Skeletal muscle satellite cell (primary cell): ENCODE results near the gene TEX22.

ENCODE experiments used
- H3K27me3 ChIP-seq: 2 replicates; pipeline ENCODE4 v1.7.0; 2013; ENCODE audit warnings: low read length; ENCODE audit not compliant: control insufficient read depth, insufficient read depth
- H3K36me3 ChIP-seq: 2 replicates; pipeline ENCODE4 v1.7.0; 2013; ENCODE audit warnings: mild to moderate bottlenecking, control low read depth, low read length; ENCODE audit not compliant: insufficient read depth
- H3K4me1 ChIP-seq: 2 replicates; pipeline ENCODE4 v1.7.0; 2013; ENCODE audit warnings: low read length; ENCODE audit not compliant: control insufficient read depth, insufficient read depth
- H3K4me2 ChIP-seq: 2 replicates; pipeline ENCODE4 v1.7.0; 2013; ENCODE audit warnings: mild to moderate bottlenecking, low read length
- H3K4me3 ChIP-seq: 2 replicates; pipeline ENCODE4 v1.7.0; 2013; ENCODE audit warnings: low read length
- H3K9ac ChIP-seq: 2 replicates; pipeline ENCODE4 v1.7.0; 2013; ENCODE audit warnings: mild to moderate bottlenecking, low read depth, low read length, moderate library complexity
- H3K9me3 ChIP-seq: replicated peaks from 2 replicates; pipeline ENCODE4 v1.7.0; 2013; ENCODE audit warnings: mild to moderate bottlenecking, control low read depth, low read length

Gene TEX22

DNA sequence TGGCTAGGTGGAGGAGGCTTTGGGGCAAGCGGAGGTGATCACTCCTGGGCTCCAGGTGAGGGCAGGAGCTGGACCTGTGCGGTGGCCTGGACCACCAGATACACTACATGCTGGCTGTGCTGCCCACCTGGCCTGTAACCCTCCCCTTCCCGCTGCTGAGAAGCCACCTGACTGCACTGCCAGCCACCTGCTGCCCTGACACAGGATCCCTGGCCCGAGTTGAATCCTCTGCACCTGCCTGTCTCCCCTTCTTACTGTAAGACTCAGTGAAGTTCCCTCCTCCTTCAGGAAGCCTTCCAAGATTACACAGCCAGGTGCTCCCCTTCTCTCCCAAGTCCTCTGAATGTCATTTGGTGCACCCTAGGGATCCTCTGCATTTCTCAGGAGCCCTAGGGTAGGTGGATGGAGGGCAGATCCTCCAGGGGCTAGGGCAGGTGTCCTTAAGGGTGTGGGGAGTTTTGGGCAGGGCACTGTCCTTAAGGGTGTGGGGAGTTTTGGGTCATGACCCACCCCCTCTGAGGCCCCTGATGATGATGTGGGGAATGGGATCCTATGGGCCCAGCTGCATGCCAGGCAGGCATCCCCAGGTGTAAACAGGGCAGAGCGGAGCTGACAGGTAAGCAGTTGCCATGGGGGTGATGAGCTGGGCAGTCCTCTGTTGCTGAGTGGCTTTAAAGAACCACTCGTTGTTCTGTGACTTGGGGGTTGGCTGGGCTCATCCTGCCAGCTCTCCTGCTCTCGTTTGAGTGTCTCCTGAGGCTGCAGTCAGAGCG lies 14.6 kb downstream of the TEX22 start:
- Histone ChIP-seq H3K4me1 (peaks cover 14% of the 10 kb centered on the region), H3K4me2 (no peak overlapping the region), H3K4me3 (no peak overlapping the region), H3K27me3 (no peaks in the 10 kb centered on the region), H3K9me3 (no peaks in the 10 kb centered on the region), H3K9ac (no peak overlapping the region), H3K36me3 (no peaks in the 10 kb centered on the region)

DNA sequence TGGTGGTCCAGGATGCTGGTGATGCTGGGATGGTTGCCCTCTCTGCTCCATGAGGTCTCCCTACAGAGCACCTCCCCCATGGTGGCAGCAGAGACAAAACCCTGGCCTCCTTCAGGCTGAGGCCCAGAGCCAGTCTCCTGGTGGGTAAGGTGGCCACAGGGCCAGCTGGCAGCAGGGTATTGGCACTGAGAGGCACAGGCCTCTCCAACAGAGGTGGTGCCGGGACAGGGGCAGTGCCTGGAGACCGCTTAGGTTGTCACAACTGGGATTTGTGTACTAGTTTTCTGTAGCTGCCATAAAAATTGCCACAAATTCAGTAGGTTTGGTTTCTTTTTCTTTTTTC lies 15.2 kb downstream of the TEX22 start:
- Histone ChIP-seq H3K36me3 (no peaks in the 10 kb centered on the region), H3K4me3 (no peak overlapping the region), H3K9ac (no peak overlapping the region), H3K27me3 (no peaks in the 10 kb centered on the region), H3K9me3 (no peaks in the 10 kb centered on the region), H3K4me1 (peaks cover 15% of the 10 kb centered on the region), H3K4me2 (no peak overlapping the region)

DNA sequence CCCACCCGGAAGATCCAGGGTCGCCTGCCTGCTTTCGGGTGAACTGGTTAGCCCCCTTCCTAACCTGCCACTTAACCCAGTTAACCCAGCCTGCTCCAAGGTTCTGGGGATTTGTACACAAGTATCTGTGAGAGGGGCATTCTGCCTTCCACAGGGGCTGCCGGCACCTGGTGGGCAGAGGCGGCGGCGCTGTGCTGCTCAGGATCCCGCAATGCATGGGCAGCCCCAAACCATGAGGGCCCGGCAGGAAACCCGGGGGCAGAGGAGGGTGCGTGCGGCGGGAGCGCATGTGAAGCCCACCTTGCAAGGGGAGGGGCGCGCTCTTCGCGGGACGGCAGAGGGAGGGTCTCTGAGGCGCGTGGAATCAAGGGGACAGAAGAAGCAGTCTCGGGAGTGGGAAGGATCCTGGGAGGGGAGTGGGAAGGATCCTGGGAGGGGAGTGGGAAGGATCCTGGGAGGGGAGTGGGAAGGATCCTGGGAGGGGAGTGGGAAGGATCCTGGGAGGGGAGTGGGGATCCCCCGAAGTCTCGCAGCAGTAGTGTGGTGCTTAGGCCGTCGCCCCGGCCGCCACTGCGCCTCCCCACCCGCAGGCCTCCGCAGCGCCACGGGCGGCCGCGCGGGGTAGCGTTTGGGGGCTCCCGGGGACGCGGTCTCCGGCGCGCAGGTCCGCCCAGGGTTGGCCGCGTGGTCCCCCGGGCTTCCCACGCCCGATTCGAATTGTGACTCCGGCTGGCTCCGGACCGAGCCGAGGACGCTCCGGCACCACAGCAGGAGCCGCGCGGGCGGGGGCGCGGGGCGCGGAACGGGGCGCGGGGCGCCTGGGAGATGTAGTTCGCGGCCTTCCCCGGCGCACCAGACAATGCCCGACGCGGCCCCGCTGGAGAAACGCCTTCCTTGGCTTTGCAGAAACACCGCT lies 16.4 kb downstream of the TEX22 start:
- peak overlapping the region; percentile 86 for H3K4me2 ChIP-seq
- H3K4me3 ChIP-seq: peak overlapping the region; percentile 71
- H3K9ac ChIP-seq: peak overlapping the region; percentile 69
- no peaks in the 10 kb centered on the region for H3K27me3 ChIP-seq
- no peaks in the 10 kb centered on the region for H3K9me3 ChIP-seq
- H3K4me1 ChIP-seq: peaks cover 25% of the 10 kb centered on the region
- H3K36me3 ChIP-seq: no peaks in the 10 kb centered on the region

DNA sequence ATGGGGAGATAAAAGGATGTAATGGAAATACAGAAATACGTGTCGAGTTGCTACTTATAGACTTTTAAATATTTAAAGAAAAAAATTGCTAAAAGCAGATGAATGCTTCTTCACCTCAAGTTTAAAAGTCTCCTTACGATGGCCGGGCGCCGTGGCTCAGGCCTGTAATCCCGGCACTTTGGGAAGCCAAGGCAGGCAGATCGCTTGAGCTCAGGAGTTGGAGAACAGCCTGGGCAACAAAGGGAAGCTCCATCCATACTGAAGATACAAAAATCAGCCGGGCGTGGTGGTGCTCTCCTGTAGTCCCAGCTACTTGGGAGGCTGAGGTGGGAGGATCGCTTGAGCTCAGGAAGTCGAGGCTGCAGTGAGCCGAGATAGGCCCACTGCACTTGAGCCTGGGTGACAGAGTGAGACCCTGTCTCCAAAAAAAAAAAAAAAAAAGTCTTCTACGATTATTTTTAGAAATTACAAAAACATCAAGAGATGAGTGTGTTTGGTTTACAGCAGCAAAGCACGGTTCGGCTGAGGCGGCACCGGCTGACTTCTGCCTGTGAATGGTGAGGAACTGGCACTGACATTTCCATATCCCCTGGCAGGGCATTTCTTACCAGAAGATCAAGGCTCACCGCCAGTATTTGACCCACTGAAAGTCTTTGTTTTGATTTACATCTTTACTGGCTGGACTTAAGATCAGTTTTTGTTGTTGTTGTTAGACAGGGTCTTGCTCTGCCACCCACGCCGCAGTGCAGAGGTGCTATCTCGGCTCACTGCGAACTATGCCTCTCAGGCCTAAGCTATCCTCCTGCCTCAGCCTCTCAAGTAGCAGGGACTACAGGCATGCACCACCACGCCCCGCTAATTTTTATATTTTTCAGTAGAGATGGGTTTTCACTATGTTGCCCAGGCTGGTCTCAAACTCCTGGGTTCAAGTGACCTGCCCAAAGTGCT lies 17.4 kb downstream of the TEX22 start:
- H3K4me2 ChIP-seq: peak overlapping the region; percentile 86
- H3K4me1 ChIP-seq: peaks cover 24% of the 10 kb centered on the region
- peak overlapping the region; percentile 71 for H3K4me3 ChIP-seq
- no peaks in the 10 kb centered on the region for H3K36me3 ChIP-seq
- H3K9me3 ChIP-seq: no peaks in the 10 kb centered on the region
- no peaks in the 10 kb centered on the region for H3K27me3 ChIP-seq
- H3K9ac ChIP-seq: peak overlapping the region; percentile 69

DNA sequence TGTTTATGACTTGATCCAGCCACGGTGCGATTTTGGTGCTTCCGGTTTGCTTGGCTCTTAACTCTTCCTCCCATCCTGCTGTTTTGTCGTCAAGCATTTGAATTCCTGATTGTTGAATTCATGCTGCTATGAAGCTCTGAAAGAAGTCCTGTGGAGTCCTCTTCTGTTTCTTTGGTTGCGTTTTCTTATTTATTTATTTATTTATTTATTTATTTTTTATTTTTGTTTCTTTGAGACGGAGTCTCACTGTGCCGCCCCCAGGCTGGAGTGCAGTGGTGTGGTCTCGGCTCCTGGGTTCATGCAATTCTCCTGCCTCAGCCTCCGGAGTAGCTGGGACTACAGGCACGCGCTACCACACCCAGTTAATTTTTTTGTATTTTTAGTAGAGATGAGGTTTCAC lies 18.3 kb downstream of the TEX22 start:
- peaks cover 29% of the 10 kb centered on the region for H3K4me1 ChIP-seq
- H3K27me3 ChIP-seq: no peaks in the 10 kb centered on the region
- H3K36me3 ChIP-seq: no peaks in the 10 kb centered on the region
- H3K9me3 ChIP-seq: no peaks in the 10 kb centered on the region
- H3K4me3 ChIP-seq: no peak overlapping the region
- H3K4me2 ChIP-seq: no peak overlapping the region
- H3K9ac ChIP-seq: no peak overlapping the region

DNA sequence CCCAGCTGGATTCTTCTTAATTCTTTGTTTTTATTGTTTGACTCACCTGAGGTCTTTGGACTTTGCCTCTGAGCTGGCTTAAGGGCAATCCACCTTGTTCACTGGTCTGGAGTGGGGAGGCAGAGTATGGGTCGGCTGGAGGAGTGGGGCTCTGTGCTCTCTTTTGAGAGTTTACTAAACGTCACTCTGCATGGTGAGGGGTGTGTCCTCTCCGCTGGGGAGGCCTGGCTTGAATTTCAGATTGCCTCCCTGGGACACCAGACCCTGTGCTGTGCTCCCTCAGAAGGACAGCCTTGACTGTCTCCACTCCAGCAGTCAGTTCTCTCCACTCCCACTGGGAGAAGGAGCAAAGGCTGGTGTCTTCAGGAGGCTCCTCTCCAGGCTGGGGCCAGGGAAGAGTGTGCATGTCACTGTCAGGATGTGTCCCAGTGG lies 19.4 kb downstream of the TEX22 start:
- Histone ChIP-seq H3K9me3 (no peaks in the 10 kb centered on the region), H3K4me1 (peaks cover 34% of the 10 kb centered on the region), H3K9ac (no peak overlapping the region), H3K36me3 (no peaks in the 10 kb centered on the region), H3K27me3 (no peaks in the 10 kb centered on the region), H3K4me3 (no peak overlapping the region), H3K4me2 (no peak overlapping the region)

DNA sequence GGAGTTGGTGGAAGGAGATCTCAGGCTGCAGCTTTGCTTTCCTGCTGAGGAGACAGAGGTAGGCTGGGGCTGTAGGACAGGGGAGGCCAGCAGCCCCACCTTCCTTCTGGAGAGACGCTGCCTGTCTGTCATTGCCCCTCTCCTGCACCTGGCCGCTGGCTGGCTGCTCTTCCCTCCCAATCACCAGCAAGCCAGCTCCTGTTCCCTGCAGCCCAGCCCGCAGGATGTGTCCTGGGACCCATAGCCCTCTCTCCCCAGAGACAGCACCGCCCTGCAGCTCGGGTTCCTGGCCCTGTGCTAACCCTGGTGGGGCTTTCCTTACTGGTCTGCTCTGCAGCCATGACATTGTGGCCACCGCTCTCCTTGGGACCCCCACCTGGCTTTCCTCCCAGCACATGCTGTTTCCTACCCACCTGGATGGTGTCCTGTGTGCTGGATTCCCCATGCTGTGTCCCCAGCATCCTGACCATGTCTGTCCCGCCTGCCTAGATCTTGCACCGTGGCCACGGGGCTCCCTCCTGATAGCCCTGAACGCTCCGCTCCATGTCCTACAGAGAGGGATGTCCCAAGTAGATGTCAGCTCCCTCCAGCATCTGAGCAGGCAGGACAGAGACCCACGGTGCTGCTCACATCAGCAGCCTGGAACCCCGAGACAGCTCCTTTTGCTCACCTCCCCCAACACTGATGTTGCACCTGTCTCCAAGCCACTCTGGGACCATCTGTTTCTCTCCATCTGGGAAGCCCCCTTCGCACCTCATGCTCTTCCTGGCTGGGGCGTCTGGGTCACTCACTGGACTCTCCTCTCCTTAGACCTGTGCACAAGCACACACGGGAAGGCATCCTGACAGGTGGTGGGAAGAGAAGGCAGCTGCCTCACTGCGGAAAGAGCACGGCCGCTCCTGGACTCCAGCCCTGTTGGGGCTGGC lies 20.2 kb downstream of the TEX22 start:
- Histone ChIP-seq H3K9me3 (no peaks in the 10 kb centered on the region), H3K27me3 (no peaks in the 10 kb centered on the region), H3K4me3 (peak overlapping the region; percentile 86), H3K4me1 (peaks cover 36% of the 10 kb centered on the region), H3K36me3 (no peaks in the 10 kb centered on the region), H3K4me2 (peak overlapping the region; percentile 98), H3K9ac (peak overlapping the region; percentile 90)

DNA sequence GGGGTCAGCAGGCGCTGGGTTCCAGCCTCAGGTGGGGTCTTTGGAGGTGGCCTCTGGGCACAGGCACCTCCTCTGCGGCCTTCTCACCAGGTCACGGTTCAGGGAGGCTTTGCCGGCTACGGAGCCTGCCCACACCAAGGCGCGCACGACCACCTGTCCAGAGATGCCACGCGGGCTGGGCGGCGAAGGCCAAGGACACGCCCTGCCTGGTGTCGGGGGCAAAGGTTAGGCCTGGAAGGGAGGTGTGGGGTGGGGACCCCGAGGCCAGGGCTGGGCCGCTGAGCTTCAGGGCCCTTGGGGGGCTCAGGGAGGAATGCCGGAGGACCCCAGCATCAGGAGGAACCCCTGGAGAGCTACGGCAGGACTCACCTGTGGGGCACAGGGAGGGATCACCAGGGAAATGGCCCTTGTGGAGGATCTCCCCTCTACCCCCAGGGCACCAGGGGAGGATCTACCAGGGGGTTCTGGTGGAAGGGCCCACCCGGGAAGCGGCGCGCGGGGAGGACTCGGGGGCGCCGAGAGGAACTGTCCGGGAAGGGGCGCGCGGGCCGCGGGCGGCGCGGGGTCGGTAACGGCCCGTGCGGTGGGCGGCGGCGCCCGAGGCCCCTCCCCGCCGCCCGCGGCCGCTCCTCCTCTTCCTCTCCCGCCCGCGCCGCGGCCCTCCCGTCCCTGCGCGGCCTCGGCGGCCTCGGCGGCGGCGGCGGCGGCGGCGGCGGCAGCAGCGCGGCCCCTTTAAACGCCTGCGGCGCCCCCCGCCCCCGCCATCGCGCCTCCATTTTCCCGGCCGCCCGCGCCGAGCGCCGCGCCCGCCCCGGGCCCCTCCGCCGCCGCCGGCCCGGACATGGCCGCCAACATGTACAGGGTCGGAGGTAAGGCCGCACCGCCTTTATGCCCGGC lies 21.1 kb downstream of the TEX22 start, which contains the start of gene MTA1:
Gene MTA1 (plus strand): TSS at position 633 of the 897 bp plus-strand sequence. CDS start 209 bp downstream, at position 842.
- Histone ChIP-seq H3K4me2 (peak within 1 kb of the TSS; percentile 99), H3K36me3 (no peaks in the 10 kb centered on the region), H3K9me3 (no peaks in the 10 kb centered on the region), H3K4me1 (peaks cover 34% of the 10 kb centered on the region), H3K4me3 (peak within 1 kb of the TSS; percentile 95), H3K9ac (peak within 1 kb of the TSS; percentile 92), H3K27me3 (no peaks in the 10 kb centered on the region)

DNA sequence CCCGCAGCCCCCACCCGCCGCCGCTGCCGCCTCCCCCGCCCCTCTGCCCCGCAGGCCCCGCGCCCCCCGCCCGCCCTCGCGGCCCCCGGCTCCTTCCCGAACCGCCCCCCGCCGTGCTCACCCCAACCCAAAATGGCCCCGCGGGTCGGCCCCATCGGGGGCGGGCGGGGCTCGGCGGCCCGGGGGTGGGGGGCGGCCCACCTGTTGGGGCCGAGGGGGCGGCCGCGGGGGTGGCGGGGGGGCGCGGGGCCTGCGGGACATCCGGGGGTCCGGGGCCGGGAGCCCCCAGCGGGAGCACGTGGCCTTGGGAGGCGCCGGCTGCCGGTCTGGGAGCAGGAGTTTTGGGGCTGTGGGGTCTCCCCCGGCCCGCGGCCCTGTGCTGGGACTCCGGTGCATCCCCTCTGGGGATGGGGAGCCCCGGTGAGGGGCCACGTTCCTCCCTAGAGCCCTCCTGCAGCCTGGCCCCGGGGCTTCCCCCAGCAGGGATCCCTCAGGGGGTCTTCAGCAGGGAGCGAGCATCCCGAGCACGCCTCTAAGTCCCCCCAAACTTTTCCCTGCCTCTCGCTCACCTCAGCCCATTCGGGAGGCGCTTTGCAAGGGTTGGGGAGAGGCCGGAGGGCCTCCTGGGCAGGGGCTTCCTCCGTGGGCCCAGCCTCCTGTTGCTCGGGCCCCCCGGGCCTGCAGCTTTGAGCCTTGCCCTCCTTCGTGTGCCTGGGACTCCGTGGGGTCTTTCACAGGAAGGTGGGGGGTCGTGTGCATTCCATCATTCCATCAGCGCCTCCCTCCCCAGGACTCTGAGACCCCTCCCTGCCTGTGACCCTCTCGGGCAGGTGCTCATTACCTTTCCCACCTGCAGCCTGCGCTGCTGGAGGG lies 22.0 kb downstream of the TEX22 start:
- Histone ChIP-seq H3K36me3 (peaks cover 2% of the 10 kb centered on the region), H3K9me3 (no peaks in the 10 kb centered on the region), H3K4me2 (peak overlapping the region; percentile 99), H3K9ac (peak overlapping the region; percentile 92), H3K4me1 (peaks cover 29% of the 10 kb centered on the region), H3K4me3 (peak overlapping the region; percentile 95), H3K27me3 (no peaks in the 10 kb centered on the region)
